MM.1S (cell line): ENCODE results near the gene TEX264.

Experiments used
- DNase-seq: peaks from one replicate; pipeline ENCODE4 v3.0.0-alpha.2; 2015
- H2AFZ ChIP-seq: fragments of 300-600 bp; sonication (generic); 2 replicates; pipeline ENCODE4 v1.6.0; 2016; ENCODE audit warnings: antibody characterized with exemption, low read length
- H3F3A ChIP-seq: fragments of 300-600 bp; sonication (generic); 2 replicates; pipeline ENCODE4 v1.6.1; 2016; ENCODE audit warnings: mild to moderate bottlenecking, antibody characterized with exemption, low read length, moderate library complexity, mixed read lengths; ENCODE audit not compliant: insufficient read depth
- H3K27ac ChIP-seq: fragments of 300-600 bp; sonication (generic); 2 replicates; pipeline ENCODE4 v1.5.1; 2016; ENCODE audit warnings: mild to moderate bottlenecking, low read length
- H3K27me3 ChIP-seq: fragments of 300-600 bp; sonication (generic); replicated peaks from 2 replicates; pipeline ENCODE4 v1.6.0; 2016; ENCODE audit warnings: low read length; ENCODE audit not compliant: insufficient read depth
- H3K36me3 ChIP-seq: fragments of 300-600 bp; sonication (generic); replicated peaks from 2 replicates; pipeline ENCODE4 v1.6.1; 2016; ENCODE audit warnings: mild to moderate bottlenecking, low read length, mixed read lengths; ENCODE audit not compliant: insufficient read depth
- H3K4me1 ChIP-seq: fragments of 300-600 bp; sonication (generic); 2 replicates; pipeline ENCODE4 v1.6.1; 2016; ENCODE audit warnings: low read length, mixed read lengths
- H3K4me2 ChIP-seq: fragments of 300-600 bp; sonication (generic); 2 replicates; pipeline ENCODE4 v1.6.0; 2016; ENCODE audit warnings: low read depth, low read length
- H3K4me3 ChIP-seq: fragments of 300-600 bp; sonication (generic); 2 replicates; pipeline ENCODE4 v1.5.1; 2016; ENCODE audit warnings: low read length, mixed read lengths
- H3K79me2 ChIP-seq: fragments of 300-600 bp; sonication (generic); 2 replicates; pipeline ENCODE4 v1.6.1; 2016; ENCODE audit warnings: mixed run types, low read length, mixed read lengths
- H3K9ac ChIP-seq: fragments of 300-600 bp; sonication (generic); 2 replicates; pipeline ENCODE4 v1.6.1; 2016; ENCODE audit warnings: low read length, mixed read lengths
- H3K9me2 ChIP-seq: fragments of 300-600 bp; sonication (generic); replicated peaks from 2 replicates; pipeline ENCODE4 v1.6.1; 2016; ENCODE audit warnings: mild to moderate bottlenecking, low read length, mixed read lengths; ENCODE audit not compliant: insufficient read depth
- H3K9me3 ChIP-seq: fragments of 300-600 bp; sonication (generic); replicated peaks from 2 replicates; pipeline ENCODE4 v1.6.1; 2016; ENCODE audit warnings: mild to moderate bottlenecking, low read length, mixed read lengths; ENCODE audit not compliant: insufficient read depth
- H4K20me1 ChIP-seq: fragments of 300-600 bp; sonication (generic); 2 replicates; pipeline ENCODE4 v1.6.1; 2016; ENCODE audit warnings: mild to moderate bottlenecking, low read length, moderate library complexity, mixed read lengths; ENCODE audit not compliant: insufficient read depth
- CTCF ChIP-seq: fragments of 300-600 bp; sonication (generic); IDR thresholded peaks from 2 replicates; pipeline ENCODE4 v1.5.1; 2016; ENCODE audit warnings: antibody characterized with exemption, low read length, mixed read lengths
- EZH2 ChIP-seq: fragments of 300-600 bp; sonication (generic); optimal IDR thresholded peaks from 2 replicates; pipeline ENCODE3; 2017; ENCODE audit warnings: low read depth, mild to moderate bottlenecking, antibody characterized with exemption, low read length, mixed read lengths
- EZH2phosphoT487 ChIP-seq: fragments of 300-600 bp; sonication (generic); IDR thresholded peaks from 2 replicates; pipeline ENCODE4 v1.6.1; 2018; ENCODE audit warnings: antibody characterized with exemption, low read length

The TEX264 gene

GRCh38 chr3:51673181-51673801, 2.2 kb downstream of the TEX264 start:
- TF ChIP-seq EZH2 (no peak), CTCF (no peak), EZH2phosphoT487 (no peak)

DNA sequence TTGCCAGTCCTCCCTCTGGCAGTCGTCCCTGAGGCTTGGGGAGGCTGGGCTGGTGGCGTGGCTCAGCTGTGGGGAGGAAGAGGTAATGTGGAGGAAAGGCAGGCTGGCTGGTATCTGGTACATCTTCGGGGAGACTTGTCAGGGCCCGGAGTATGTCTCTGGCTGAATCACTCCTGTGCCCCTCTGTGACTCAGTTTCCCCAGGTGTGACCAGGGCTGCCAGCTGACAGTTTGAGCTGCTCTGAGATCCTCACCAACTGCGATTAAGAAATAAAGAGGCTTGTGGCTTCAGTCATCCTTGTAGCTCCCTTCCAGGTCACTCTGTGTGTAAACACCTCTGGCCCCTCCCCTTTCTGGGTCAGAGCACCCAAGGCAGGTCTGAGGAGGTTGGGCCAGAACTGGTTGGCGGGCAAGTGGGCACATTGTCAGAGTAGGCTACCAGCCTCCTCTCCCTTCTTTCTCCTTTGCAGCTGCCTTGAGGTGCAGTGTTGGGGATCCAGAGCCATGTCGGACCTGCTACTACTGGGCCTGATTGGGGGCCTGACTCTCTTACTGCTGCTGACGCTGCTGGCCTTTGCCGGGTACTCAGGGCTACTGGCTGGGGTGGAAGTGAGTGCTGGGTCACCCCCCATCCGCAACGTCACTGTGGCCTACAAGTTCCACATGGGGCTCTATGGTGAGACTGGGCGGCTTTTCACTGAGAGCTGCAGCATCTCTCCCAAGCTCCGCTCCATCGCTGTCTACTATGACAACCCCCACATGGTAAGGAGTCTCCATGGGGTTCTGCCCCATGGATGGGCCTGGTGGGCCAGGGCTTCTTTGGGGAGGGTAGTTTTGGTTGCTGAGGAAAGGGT, 3.0 kb downstream of the TEX264 start:
- Histone ChIP-seq H3K4me2 (no peak overlapping the region), H3K9ac (no peak overlapping the region), H2AFZ (no peak overlapping the region)

More at GRCh38 chr3:51673181-51673801, 2.2 kb downstream of the TEX264 start:
- H3K4me3 ChIP-seq = no peak overlapping the region
- peaks cover 15% of the 10 kb centered on the region for H3K4me1 ChIP-seq
- H3K9ac ChIP-seq = no peak overlapping the region
- H4K20me1 ChIP-seq = no peaks in the 10 kb centered on the region
- H3K4me2 ChIP-seq = no peak overlapping the region
- H3K9me3 ChIP-seq = no peaks in the 10 kb centered on the region
- H3K9me2 ChIP-seq = no peaks in the 10 kb centered on the region
- no peaks in the 10 kb centered on the region for H3K36me3 ChIP-seq
- H3K27me3 ChIP-seq = no peaks in the 10 kb centered on the region
- H3K27ac ChIP-seq = no peak overlapping the region
- peaks cover 23% of the 10 kb centered on the region for H3F3A ChIP-seq
- peaks cover 4% of the 10 kb centered on the region; the same call in 1 of the 2 replicates for H3K79me2 ChIP-seq
- DNase-seq = no peak
- H2AFZ ChIP-seq = no peak overlapping the region

DNA sequence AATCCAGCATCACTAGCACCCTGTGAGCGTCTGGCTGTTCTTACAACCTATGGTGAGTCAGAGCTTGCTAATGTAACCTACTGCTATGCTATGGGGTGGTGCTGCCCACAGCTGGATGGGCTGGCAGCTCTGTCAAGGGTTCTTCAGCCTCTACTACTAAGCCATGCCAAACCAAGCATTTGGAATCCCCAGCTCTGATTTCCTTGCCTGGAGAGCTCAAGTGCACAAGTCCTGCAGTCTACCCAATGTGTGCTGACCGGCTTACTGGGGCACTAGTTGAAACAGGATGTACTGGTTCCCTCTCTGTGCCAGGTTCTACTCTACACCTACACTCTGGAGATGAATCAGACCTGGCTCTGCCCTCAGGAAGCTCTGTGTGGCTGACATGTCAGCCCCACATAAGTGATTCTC, 4.2 kb downstream of the TEX264 start:
- Histone ChIP-seq H3K9me2 (no peaks in the 10 kb centered on the region), H3K9me3 (no peaks in the 10 kb centered on the region), H3K27ac (no peak overlapping the region), H3K4me2 (no peak overlapping the region), H3K79me2 (peaks cover 4% of the 10 kb centered on the region; the same call in 1 of the 2 replicates), H2AFZ (no peak overlapping the region), H3K4me1 (peaks cover 11% of the 10 kb centered on the region), H3K9ac (no peak overlapping the region), H3K4me3 (no peak overlapping the region), H3K36me3 (no peaks in the 10 kb centered on the region), H3K27me3 (no peaks in the 10 kb centered on the region), H3F3A (peaks cover 20% of the 10 kb centered on the region), H4K20me1 (no peaks in the 10 kb centered on the region)
- no peak for DNase-seq
- TF ChIP-seq EZH2phosphoT487 (no peak), CTCF (no peak), EZH2 (no peak)

More for the DNA sequence above, 3.0 kb downstream of the TEX264 start:
- DNase-seq = no peak
- Histone ChIP-seq H3K27ac (no peak overlapping the region), H3K4me1 (peaks cover 15% of the 10 kb centered on the region), H3K4me3 (no peak overlapping the region), H3K9me2 (no peaks in the 10 kb centered on the region), H3K9me3 (no peaks in the 10 kb centered on the region), H3K36me3 (no peaks in the 10 kb centered on the region), H3K79me2 (peaks cover 4% of the 10 kb centered on the region; the same call in 1 of the 2 replicates), H3K27me3 (no peaks in the 10 kb centered on the region), H3F3A (peaks cover 23% of the 10 kb centered on the region), H4K20me1 (no peaks in the 10 kb centered on the region)
- no peak for TF ChIP-seq CTCF
- no peak for TF ChIP-seq EZH2
- no peak for TF ChIP-seq EZH2phosphoT487
